ENCODE results near the gene FAM53B.
"Not testable (repeated sequence)": the region's sequence is repeated elsewhere in the genome, so short reads cannot be mapped to it uniquely, and the experiment has no call there.

The FAM53B gene

GRCh38 chr10:124624466-124624865 is 119.7 kb downstream of the FAM53B start:
- DNase-seq: no peak

GRCh38 chr10:124624006-124624405 is 120.2 kb downstream of the FAM53B start:
- no peak for DNase-seq

GRCh38 chr10:124622866-124623536 is 121.2 kb downstream of the FAM53B start:
- DNase-seq: no peak

- no peak for DNase-seq
Measured at GRCh38 chr10:124622158-124622557, 122.0 kb downstream of the FAM53B start.

- no peak for DNase-seq
Measured at GRCh38 chr10:124621637-124622036, 122.5 kb downstream of the FAM53B start.

GRCh38 chr10:124619802-124620490 is 124.2 kb downstream of the FAM53B start:
- no peak for DNase-seq

- DNase-seq: no peak
Measured at GRCh38 chr10:124619195-124619594, 125.0 kb downstream of the FAM53B start.

- DNase-seq: no peak
Measured at GRCh38 chr10:124618470-124619073, 125.6 kb downstream of the FAM53B start.

- no peak for DNase-seq
Measured at GRCh38 chr10:124616836-124617130, 127.4 kb downstream of the FAM53B start.

GRCh38 chr10:124616040-124616835 is 127.9 kb downstream of the FAM53B start:
- no peak for DNase-seq

GRCh38 chr10:124615259-124615658 is 128.9 kb downstream of the FAM53B start:
- DNase-seq: no peak

GRCh38 chr10:124614003-124614659 is 130.0 kb downstream of the FAM53B start:
- peak; percentile 79 for DNase-seq

GRCh38 chr10:124612611-124613498 is 131.3 kb downstream of the FAM53B start:
- peak; percentile 72 for DNase-seq

- peak; percentile 72 for DNase-seq
Measured at GRCh38 chr10:124611738-124612137, 132.4 kb downstream of the FAM53B start.

- DNase-seq: not testable (repeated sequence)
Measured at GRCh38 chr10:124610851-124611250, 133.3 kb downstream of the FAM53B start.

GRCh38 chr10:124610186-124610585 is 134.0 kb downstream of the FAM53B start:
- DNase-seq: not testable (repeated sequence)

GRCh38 chr10:124609698-124610097 is 134.5 kb downstream of the FAM53B start:
- no peak for DNase-seq

- DNase-seq: no peak
Measured at GRCh38 chr10:124608093-124608721, 136.0 kb downstream of the FAM53B start.

- DNase-seq: no peak
Measured at GRCh38 chr10:124607693-124608092, 136.5 kb downstream of the FAM53B start.

- no peak for DNase-seq
Measured at GRCh38 chr10:124606822-124607221, 137.4 kb downstream of the FAM53B start.
